ENCODE data around the gene SUSD5.

Gene SUSD5

DNA sequence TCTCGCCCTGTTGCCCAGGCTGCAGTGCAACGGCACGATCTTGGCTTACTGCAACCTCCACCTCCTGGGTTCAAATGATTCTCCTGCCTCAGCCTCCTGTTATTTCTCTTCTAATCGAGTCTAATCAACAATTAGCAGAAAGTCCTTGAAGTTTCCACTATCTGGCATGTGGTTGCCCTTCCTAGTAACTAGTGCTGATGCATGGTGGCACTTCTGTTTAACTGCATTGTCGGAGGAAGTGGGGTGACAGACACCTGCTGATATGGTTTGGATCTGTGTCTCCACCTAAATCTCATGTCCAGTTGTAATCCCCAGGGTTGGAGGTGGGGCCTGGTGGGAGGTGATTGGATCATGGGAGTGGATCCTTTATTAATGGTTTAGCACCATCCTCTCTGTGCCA, 95.6 kb downstream of the SUSD5 start:
- no peak overlapping the region for H3K27ac ChIP-seq (ENCODE audit: low read length)
- TF ChIP-seq EZH2 (optimal IDR thresholded peaks at IDR 0.05; ENCODE audit: low read depth, low read length) (no peak), EZH2phosphoT487 (IDR thresholded peaks at IDR 0.05; ENCODE audit: low read length) (no peak)
- TF ChIP-seq, protein P1, sequence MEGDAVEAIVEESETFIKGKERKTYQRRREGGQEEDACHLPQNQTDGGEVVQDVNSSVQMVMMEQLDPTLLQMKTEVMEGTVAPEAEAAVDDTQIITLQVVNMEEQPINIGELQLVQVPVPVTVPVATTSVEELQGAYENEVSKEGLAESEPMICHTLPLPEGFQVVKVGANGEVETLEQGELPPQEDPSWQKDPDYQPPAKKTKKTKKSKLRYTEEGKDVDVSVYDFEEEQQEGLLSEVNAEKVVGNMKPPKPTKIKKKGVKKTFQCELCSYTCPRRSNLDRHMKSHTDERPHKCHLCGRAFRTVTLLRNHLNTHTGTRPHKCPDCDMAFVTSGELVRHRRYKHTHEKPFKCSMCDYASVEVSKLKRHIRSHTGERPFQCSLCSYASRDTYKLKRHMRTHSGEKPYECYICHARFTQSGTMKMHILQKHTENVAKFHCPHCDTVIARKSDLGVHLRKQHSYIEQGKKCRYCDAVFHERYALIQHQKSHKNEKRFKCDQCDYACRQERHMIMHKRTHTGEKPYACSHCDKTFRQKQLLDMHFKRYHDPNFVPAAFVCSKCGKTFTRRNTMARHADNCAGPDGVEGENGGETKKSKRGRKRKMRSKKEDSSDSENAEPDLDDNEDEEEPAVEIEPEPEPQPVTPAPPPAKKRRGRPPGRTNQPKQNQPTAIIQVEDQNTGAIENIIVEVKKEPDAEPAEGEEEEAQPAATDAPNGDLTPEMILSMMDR (IDR thresholded peaks at IDR 0.05; ENCODE audit: low read length): no peak
- no peak for DNase-seq
- H3K27me3 ChIP-seq (replicated peaks; ENCODE audit: insufficient read depth, low read length): no peaks in the 10 kb centered on the region
- H3K9me3 ChIP-seq (replicated peaks; ENCODE audit: insufficient read depth, low read length): no peaks in the 10 kb centered on the region
- no peak overlapping the region for H2AFZ ChIP-seq (ENCODE audit: low read length)
- no peak overlapping the region for H3K9ac ChIP-seq (ENCODE audit: low read length)
- H3K79me2 ChIP-seq (ENCODE audit: low read length): 0 out of 2 replicates have a peak, but pooled peaks cover 7% of the 10 kb centered on the region
- no peaks in the 10 kb centered on the region for H3K4me1 ChIP-seq (ENCODE audit: low read length)
- no peak overlapping the region for H3K4me2 ChIP-seq (ENCODE audit: low read depth, low read length)
- no peaks in the 10 kb centered on the region for H4K20me1 ChIP-seq (ENCODE audit: insufficient read depth, low read length)
- no peaks in the 10 kb centered on the region for H3K9me2 ChIP-seq (replicated peaks; ENCODE audit: insufficient read depth, low read length)
- no peaks in the 10 kb centered on the region for H3K36me3 ChIP-seq (replicated peaks; ENCODE audit: insufficient read depth, low read length)
- H3K4me3 ChIP-seq (ENCODE audit: low read length): no peak overlapping the region
- no peaks in the 10 kb centered on the region for H3F3A ChIP-seq (ENCODE audit: insufficient read depth, low read length)

DNA sequence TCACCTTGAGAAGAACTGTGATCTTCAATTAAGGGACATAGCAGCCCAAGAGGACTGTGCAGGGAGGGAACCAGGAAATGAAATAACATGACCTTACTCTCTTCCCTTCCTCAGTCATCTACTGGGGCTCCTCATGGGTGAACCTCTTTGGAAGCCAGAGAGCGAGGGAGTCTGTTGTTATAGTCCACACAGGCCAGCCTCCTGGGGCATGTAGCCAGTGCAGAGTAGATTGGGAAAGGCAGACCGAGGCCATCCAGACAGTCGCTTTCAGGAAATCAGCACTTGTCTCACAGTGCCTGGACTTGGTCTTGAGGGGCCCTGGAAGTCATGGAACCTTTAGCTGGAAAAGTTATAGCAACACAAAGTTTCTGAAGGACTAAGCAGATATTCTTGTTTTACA, 98.7 kb downstream of the SUSD5 start:
- no peaks in the 10 kb centered on the region for H3K27me3 ChIP-seq (replicated peaks; ENCODE audit: insufficient read depth, low read length)
- H3K36me3 ChIP-seq (replicated peaks; ENCODE audit: insufficient read depth, low read length): no peaks in the 10 kb centered on the region
- H4K20me1 ChIP-seq (ENCODE audit: insufficient read depth, low read length): no peaks in the 10 kb centered on the region
- no peak overlapping the region for H3K4me2 ChIP-seq (ENCODE audit: low read depth, low read length)
- H3K9ac ChIP-seq (ENCODE audit: low read length): no peak overlapping the region
- no peaks in the 10 kb centered on the region for H3K9me2 ChIP-seq (replicated peaks; ENCODE audit: insufficient read depth, low read length)
- H3K4me3 ChIP-seq (ENCODE audit: low read length): no peak overlapping the region
- H3F3A ChIP-seq (ENCODE audit: insufficient read depth, low read length): peaks cover 6% of the 10 kb centered on the region
- H2AFZ ChIP-seq (ENCODE audit: low read length): no peak overlapping the region
- no peak for DNase-seq
- TF ChIP-seq, protein P1 (IDR thresholded peaks at IDR 0.05; ENCODE audit: low read length): no peak
- TF ChIP-seq EZH2phosphoT487 (IDR thresholded peaks at IDR 0.05; ENCODE audit: low read length) (no peak), EZH2 (optimal IDR thresholded peaks at IDR 0.05; ENCODE audit: low read depth, low read length) (no peak)
- no peaks in the 10 kb centered on the region for H3K9me3 ChIP-seq (replicated peaks; ENCODE audit: insufficient read depth, low read length)
- H3K4me1 ChIP-seq (ENCODE audit: low read length): peaks cover 9% of the 10 kb centered on the region; the same call in 1 of the 2 replicates
- H3K79me2 ChIP-seq (ENCODE audit: low read length): peaks cover 16% of the 10 kb centered on the region
- H3K27ac ChIP-seq (ENCODE audit: low read length): no peak overlapping the region

DNA sequence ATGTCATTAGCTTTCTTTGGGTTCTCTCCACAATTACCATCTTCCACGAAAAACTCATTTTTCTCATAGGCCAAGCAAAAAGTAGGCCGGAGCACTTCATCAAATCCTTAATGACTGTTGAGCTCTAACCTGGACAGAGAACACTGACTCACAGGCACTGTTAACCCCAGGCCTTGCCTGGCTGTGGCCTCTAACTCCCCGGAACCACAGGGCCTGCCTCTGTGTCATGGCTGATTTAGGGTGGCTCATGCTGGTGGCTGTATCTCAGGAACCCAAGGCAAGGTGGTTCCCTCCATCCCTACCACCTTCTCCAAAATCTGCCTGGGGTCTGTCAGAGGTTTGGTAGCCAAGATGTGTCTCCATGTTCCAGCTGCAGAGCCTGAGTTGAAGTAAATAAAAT, 101.1 kb downstream of the SUSD5 start:
- Histone ChIP-seq H3F3A (ENCODE audit: insufficient read depth, low read length) (peaks cover 20% of the 10 kb centered on the region), H3K4me3 (ENCODE audit: low read length) (no peak overlapping the region), H3K36me3 (replicated peaks; ENCODE audit: insufficient read depth, low read length) (no peaks in the 10 kb centered on the region), H3K27ac (ENCODE audit: low read length) (no peak overlapping the region), H3K9me2 (replicated peaks; ENCODE audit: insufficient read depth, low read length) (no peaks in the 10 kb centered on the region), H4K20me1 (ENCODE audit: insufficient read depth, low read length) (no peaks in the 10 kb centered on the region), H3K9me3 (replicated peaks; ENCODE audit: insufficient read depth, low read length) (no peaks in the 10 kb centered on the region), H2AFZ (ENCODE audit: low read length) (no peak overlapping the region), H3K27me3 (replicated peaks; ENCODE audit: insufficient read depth, low read length) (no peaks in the 10 kb centered on the region), H3K4me1 (ENCODE audit: low read length) (peaks cover 10% of the 10 kb centered on the region; the same call in 1 of the 2 replicates), H3K9ac (ENCODE audit: low read length) (no peak overlapping the region), H3K79me2 (ENCODE audit: low read length) (peaks cover 20% of the 10 kb centered on the region), H3K4me2 (ENCODE audit: low read depth, low read length) (no peak overlapping the region)
- TF ChIP-seq, protein P1 (IDR thresholded peaks at IDR 0.05; ENCODE audit: low read length): no peak
- TF ChIP-seq EZH2phosphoT487 (IDR thresholded peaks at IDR 0.05; ENCODE audit: low read length): no peak
- TF ChIP-seq EZH2 (optimal IDR thresholded peaks at IDR 0.05; ENCODE audit: low read depth, low read length): no peak
- no peak for DNase-seq

Data from MM.1S (cell line).